Mucosa of descending colon (tissue), 3 donors: Measurements from ENCODE around the gene ZFAND6. TPM values are rescaled to one million over a fixed set of nuclear protein-coding genes. Genes with fewer than 3 reads are reported as not detected.
"Not testable (repeated sequence)": the region's sequence is repeated elsewhere in the genome, so short reads cannot be mapped to it uniquely, and the experiment has no call there.

Experiments
- ATAC-seq: fragments of 200-7000 bp; cut with Tn5 transposase; one replicate; pipeline ENCODE4 v1.9.1; 2020; ENCODE audit warnings: mild to moderate bottlenecking, moderate library complexity
- DNase-seq, 3 donors: peaks; one replicate each; pipeline ENCODE4 v3.0.0-alpha.2; 2020
- H3K36me3 ChIP-seq: fragments of 200-600 bp; one replicate; pipeline ENCODE4 v1.8.0; 2021; ENCODE audit warnings: low read depth, mild to moderate bottlenecking
- H3K4me1 ChIP-seq: fragments of 200-600 bp; one replicate; pipeline ENCODE4 v1.8.0; 2021; ENCODE audit warnings: low read depth, mild to moderate bottlenecking
- H3K4me3 ChIP-seq: fragments of 200-600 bp; one replicate; pipeline ENCODE4 v1.8.0; 2021; ENCODE audit warnings: mild to moderate bottlenecking
- H3K9me3 ChIP-seq: fragments of 200-600 bp; one replicate; pipeline ENCODE4 v1.8.0; 2021; ENCODE audit warnings: mild to moderate bottlenecking
- CTCF ChIP-seq: fragments of 200-600 bp; IDR thresholded peaks from one replicate; pipeline ENCODE4 v1.8.0; 2022; ENCODE audit warnings: antibody characterized with exemption, mild to moderate bottlenecking
- intact Hi-C, 2 donors: fragments of 100-400 bp; cut with DNase I in 1 of 2; cut with micrococcal nuclease in 1 of 2; formaldehyde crosslinking; loops; one replicate each; pipeline versions ENCODE4 v1.11.0 to v1.11.1; 2022; cut with DNase I, micrococcal nuclease
- total RNA-seq, 3 donors: library from RNA; stranded (reverse); fragmentation: NEBNext Ultra II Directional in 2 of 3; extraction: Animal tissue kit (Norgen Biotek cat#: 25700) in 2 of 3; gene quantifications; one replicate each; pipeline versions ENCODE4 v1.2.1 to v1.2.4, GENCODE V29; 2021 to 2023
- donor health status: DM: no; HTN: no; CAD: no; lungs with moderate emphysema.
- donor health status: DM: no; HTN: no; CAD: no.
- donor health status: DM: no; HTN: yes; CAD: no.

Gene ZFAND6
- total RNA-seq, 3 donors from 2014 or later = 73.0 to 83.3 (median 76.5) TPM

- Histone ChIP-seq H3K36me3 (no peaks in the 10 kb centered on the region), H3K9me3 (no peaks in the 10 kb centered on the region), H3K4me3 (no peak overlapping the region), H3K4me1 (no peaks in the 10 kb centered on the region)
- DNase-seq (no peak), ATAC-seq (no peak)
- intact Hi-C loops = no loop called here
- no peak for TF ChIP-seq CTCF
Observed at GRCh38 chr15:80121546-80121945, 62.1 kb downstream of the ZFAND6 start.

GRCh38 chr15:80123034-80123433 lies 63.6 kb downstream of the ZFAND6 start:
- H3K9me3 ChIP-seq = no peaks in the 10 kb centered on the region
- no peaks in the 10 kb centered on the region for H3K4me1 ChIP-seq
- no peak for DNase-seq
- no peak overlapping the region for H3K4me3 ChIP-seq
- intact Hi-C loops = no loop called here
- no peaks in the 10 kb centered on the region for H3K36me3 ChIP-seq
- no peak for TF ChIP-seq CTCF
- ATAC-seq = no peak

- intact Hi-C loops, H3K9me3 ChIP-seq, ATAC-seq, H3K4me3 ChIP-seq, H3K4me1 ChIP-seq, DNase-seq, H3K36me3 ChIP-seq: not testable (repeated sequence)
Observed at GRCh38 chr15:80127253-80127652, 67.8 kb downstream of the ZFAND6 start.

GRCh38 chr15:80127911-80128310 lies 68.4 kb downstream of the ZFAND6 start:
- Histone ChIP-seq H3K9me3 (no peaks in the 10 kb centered on the region), H3K4me3 (no peak overlapping the region), H3K36me3 (no peaks in the 10 kb centered on the region), H3K4me1 (no peaks in the 10 kb centered on the region)
- DNase-seq = no peak
- no peak for TF ChIP-seq CTCF
- ATAC-seq = no peak
- intact Hi-C loops = no loop called here

- no peaks in the 10 kb centered on the region for H3K4me1 ChIP-seq
- no peak for TF ChIP-seq CTCF
- intact Hi-C loops = no loop called here
- no peak for ATAC-seq
- no peak overlapping the region for H3K4me3 ChIP-seq
- DNase-seq = no peak
- H3K9me3 ChIP-seq = no peaks in the 10 kb centered on the region
- H3K36me3 ChIP-seq = no peaks in the 10 kb centered on the region
Observed at GRCh38 chr15:80132382-80132781, 72.9 kb downstream of the ZFAND6 start.

- Histone ChIP-seq H3K9me3 (no peaks in the 10 kb centered on the region), H3K4me1 (no peaks in the 10 kb centered on the region), H3K4me3 (no peak overlapping the region), H3K36me3 (no peaks in the 10 kb centered on the region)
- intact Hi-C loops = no loop called here
- DNase-seq (no peak), ATAC-seq (no peak)
- TF ChIP-seq CTCF = no peak
Observed at GRCh38 chr15:80136854-80137253, 77.4 kb downstream of the ZFAND6 start.
